Osteoblast (primary cell): ENCODE results near the gene CEBPE. TPM values are rescaled to one million over a fixed set of nuclear protein-coding genes. Genes with fewer than 3 reads are reported as not detected.

ENCODE experiments used
- DNase-seq: peaks from one replicate; pipeline ENCODE4 v3.0.0; 2011; ENCODE audit warnings: low spot score, mixed read lengths; ENCODE audit not compliant: insufficient read length; ENCODE audit errors: missing footprints
- H2AFZ ChIP-seq: 2 replicates; pipeline ENCODE4 v1.6.0; 2011; ENCODE audit warnings: mild to moderate bottlenecking, low read length
- H3K27ac ChIP-seq: 2 replicates; pipeline ENCODE4 v1.5.1; 2011; ENCODE audit warnings: mild to moderate bottlenecking, low read depth, low read length, moderate library complexity
- H3K27me3 ChIP-seq: 2 replicates; pipeline ENCODE4 v1.6.0; 2012; ENCODE audit warnings: mild to moderate bottlenecking, control low read depth, inconsistent platforms, low read length, moderate library complexity; ENCODE audit not compliant: insufficient read depth
- H3K36me3 ChIP-seq: 2 replicates; pipeline ENCODE4 v1.5.1; 2011; ENCODE audit warnings: mild to moderate bottlenecking, low read length, control low read depth, moderate library complexity; ENCODE audit not compliant: insufficient read depth
- H3K4me1 ChIP-seq: 2 replicates; pipeline ENCODE4 v1.5.1; 2011; ENCODE audit warnings: mild to moderate bottlenecking, low read length, control low read depth, moderate library complexity; ENCODE audit not compliant: insufficient read depth
- H3K4me2 ChIP-seq: 2 replicates; pipeline ENCODE4 v1.6.0; 2011; ENCODE audit warnings: mild to moderate bottlenecking, low read length; ENCODE audit not compliant: insufficient read depth
- H3K4me3 ChIP-seq: fragments of 200-600 bp; sonication (generic); 3 replicates; pipeline ENCODE4 v1.5.1; 2012; ENCODE audit warnings: mild to moderate bottlenecking, low read length, inconsistent platforms; ENCODE audit not compliant: insufficient read depth
- H3K79me2 ChIP-seq: 2 replicates; pipeline ENCODE4 v1.6.0; 2012; ENCODE audit warnings: mild to moderate bottlenecking, low read length, control low read depth, inconsistent platforms; ENCODE audit not compliant: insufficient read depth
- H3K9me3 ChIP-seq: 2 replicates; pipeline ENCODE4 v1.5.1; 2011; ENCODE audit warnings: low read depth, low read length, control low read depth
- H4K20me1 ChIP-seq: 2 replicates; pipeline ENCODE4 v1.6.0; 2012; ENCODE audit warnings: mild to moderate bottlenecking, low read length, control low read depth; ENCODE audit not compliant: insufficient read depth
- CTCF ChIP-seq: IDR thresholded peaks from 2 replicates; pipeline ENCODE4 v1.5.1; 2011; ENCODE audit warnings: mild to moderate bottlenecking, low read depth, low read length, moderate library complexity; ENCODE audit errors: extremely low read depth
- total RNA-seq: library from RNA; depleted of rRNA; stranded (reverse); fragments of >200 nt; gene quantifications from 2 replicates; pipeline ENCODE4 v1.2.3, GENCODE V29; 2012

The CEBPE gene
- total RNA-seq, 1 donor = not detected

DNA sequence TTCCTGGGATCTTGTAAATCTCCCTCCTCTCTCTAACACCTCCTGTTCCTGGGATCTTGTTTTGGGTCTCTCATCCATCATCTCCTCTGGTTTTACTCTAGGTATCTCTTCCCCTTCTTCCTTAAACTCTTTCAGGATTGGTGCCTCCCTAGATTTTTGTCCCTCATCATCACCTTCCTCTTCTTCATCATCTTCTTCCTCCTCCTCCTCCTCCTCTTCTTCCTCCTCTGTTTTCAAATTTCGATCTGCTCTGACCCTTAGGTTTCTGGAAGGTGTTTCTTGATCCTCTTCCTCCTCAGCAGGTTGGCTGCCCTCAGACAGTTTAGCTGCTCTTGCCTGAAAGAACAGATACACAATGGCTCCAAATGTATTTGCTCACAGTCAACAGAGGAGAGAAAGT, 38.6 kb downstream of the CEBPE start:
- Histone ChIP-seq H3K4me3 (no peak overlapping the region), H4K20me1 (peaks cover under 1% of the 10 kb centered on the region), H3K9me3 (no peaks in the 10 kb centered on the region), H3K4me1 (peaks cover 52% of the 10 kb centered on the region), H3K36me3 (peaks cover 73% of the 10 kb centered on the region), H3K27me3 (no peaks in the 10 kb centered on the region), H2AFZ (no peak overlapping the region), H3K27ac (peak overlapping the region; percentile 90), H3K79me2 (peaks cover 40% of the 10 kb centered on the region), H3K4me2 (peak overlapping the region; percentile 63)
- no peak for DNase-seq
- TF ChIP-seq CTCF = no peak

- peaks cover 75% of the 10 kb centered on the region for H3K36me3 ChIP-seq
- H2AFZ ChIP-seq = peak overlapping the region; percentile 60
- peaks cover 44% of the 10 kb centered on the region for H3K79me2 ChIP-seq
- H3K27ac ChIP-seq = peak overlapping the region; percentile 90
- no peak for TF ChIP-seq CTCF
- H3K9me3 ChIP-seq = no peaks in the 10 kb centered on the region
- H3K4me1 ChIP-seq = peaks cover 47% of the 10 kb centered on the region
- peak overlapping the region; percentile 30 for H3K4me3 ChIP-seq
- H4K20me1 ChIP-seq = no peaks in the 10 kb centered on the region
- H3K27me3 ChIP-seq = no peaks in the 10 kb centered on the region
- peak overlapping the region; percentile 63 for H3K4me2 ChIP-seq
- peak; percentile 82 for DNase-seq
Observed at GRCh38 chr14:23079716-23080115, 39.3 kb downstream of the CEBPE start.

DNA sequence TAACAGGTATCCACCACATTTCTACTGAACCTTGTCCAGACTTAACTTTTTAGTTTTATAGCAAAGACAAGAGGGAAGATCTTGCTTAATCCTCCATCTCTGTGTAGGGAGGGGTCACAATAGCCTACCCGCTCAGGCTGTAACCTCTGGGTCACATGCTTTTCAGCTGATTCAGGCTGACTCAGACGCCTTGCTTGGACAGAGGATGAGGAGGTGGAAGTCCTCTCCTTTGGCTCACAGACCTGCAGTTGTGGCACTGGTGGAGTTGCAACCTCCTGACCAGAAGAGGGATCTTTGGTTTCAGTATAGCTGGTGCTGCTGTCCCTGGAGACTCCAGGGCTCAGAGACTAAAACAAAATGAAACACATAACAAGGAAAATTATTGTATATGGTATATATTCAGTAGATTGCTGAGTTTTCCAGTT, 40.4 kb downstream of the CEBPE start:
- Histone ChIP-seq H4K20me1 (no peaks in the 10 kb centered on the region), H3K4me3 (peak overlapping the region; percentile 5), H3K36me3 (peaks cover 78% of the 10 kb centered on the region), H3K4me2 (peak overlapping the region; percentile 63), H3K27me3 (no peaks in the 10 kb centered on the region), H2AFZ (no peak overlapping the region), H3K27ac (peak overlapping the region; percentile 90), H3K4me1 (peaks cover 47% of the 10 kb centered on the region), H3K9me3 (no peaks in the 10 kb centered on the region), H3K79me2 (peaks cover 42% of the 10 kb centered on the region)
- TF ChIP-seq CTCF = peak; percentile 16
- DNase-seq = peak; percentile 85

DNA sequence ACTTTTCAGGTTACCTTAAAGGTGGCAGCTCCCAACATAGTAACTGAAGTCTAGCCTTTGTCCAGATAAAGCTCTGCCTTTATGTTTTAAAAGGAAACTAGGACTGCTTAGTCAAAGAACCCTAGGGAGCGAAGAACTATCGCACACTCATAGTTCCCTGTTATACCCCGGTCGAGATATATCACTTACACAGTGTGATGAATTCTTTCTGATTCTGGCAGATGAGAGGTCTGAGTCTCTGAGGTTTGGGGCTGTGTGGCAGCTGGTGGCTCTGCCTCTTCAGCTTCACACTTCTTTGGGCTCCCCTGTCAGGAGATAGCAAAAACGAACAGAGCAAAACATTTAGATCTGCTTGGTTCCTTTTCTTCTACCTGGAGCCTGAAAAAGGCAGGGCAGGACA, 41.1 kb downstream of the CEBPE start:
- no peak for TF ChIP-seq CTCF
- Histone ChIP-seq H4K20me1 (no peaks in the 10 kb centered on the region), H3K79me2 (peaks cover 38% of the 10 kb centered on the region), H2AFZ (no peak overlapping the region), H3K4me3 (peak overlapping the region; percentile 10), H3K27ac (peak overlapping the region; percentile 90), H3K4me2 (peak overlapping the region; percentile 63), H3K9me3 (no peaks in the 10 kb centered on the region), H3K4me1 (peaks cover 47% of the 10 kb centered on the region), H3K27me3 (no peaks in the 10 kb centered on the region), H3K36me3 (peaks cover 77% of the 10 kb centered on the region)
- DNase-seq = no peak
